Myocyte (in vitro differentiated cells): ENCODE measurements around the gene FAM124A. TPM values are rescaled to one million over a fixed set of nuclear protein-coding genes. Genes with fewer than 3 reads are reported as not detected.

Experiments
- DNase-seq: peaks from one replicate; pipeline ENCODE4 v3.0.0-alpha.2; 2012; ENCODE audit warnings: low read depth
- total RNA-seq: library from RNA; depleted of rRNA; stranded (reverse); fragments of >200 nt; gene quantifications from 2 replicates; pipeline ENCODE4 v1.2.3, GENCODE V29; 2014

FAM124A gene
- total RNA-seq, 1 donor from 2014 or later = 0.05 TPM

- no peak for DNase-seq
Measured at GRCh38 chr13:51218626-51219025, 3.6 kb upstream of the FAM124A start.

DNA sequence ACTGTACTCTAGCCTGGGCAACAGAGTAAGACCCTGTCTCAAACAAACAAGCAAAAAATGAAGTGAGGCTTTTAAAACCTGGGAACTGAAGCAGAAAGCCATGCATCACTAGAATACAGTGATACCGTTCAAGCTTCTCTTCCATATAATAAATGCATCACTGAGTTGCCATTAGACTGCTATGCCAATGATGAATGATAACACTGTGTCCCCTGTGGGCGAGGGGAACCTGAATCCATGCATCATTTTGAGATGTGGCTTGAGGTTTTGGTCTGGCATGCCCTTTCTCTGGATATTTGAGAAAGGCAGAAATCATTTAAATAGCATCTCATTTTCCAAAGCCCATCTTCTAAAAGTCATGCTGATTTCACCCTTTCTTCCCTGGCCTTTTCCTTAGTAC, 1.5 kb upstream of the FAM124A start:
- no peak for DNase-seq

DNA sequence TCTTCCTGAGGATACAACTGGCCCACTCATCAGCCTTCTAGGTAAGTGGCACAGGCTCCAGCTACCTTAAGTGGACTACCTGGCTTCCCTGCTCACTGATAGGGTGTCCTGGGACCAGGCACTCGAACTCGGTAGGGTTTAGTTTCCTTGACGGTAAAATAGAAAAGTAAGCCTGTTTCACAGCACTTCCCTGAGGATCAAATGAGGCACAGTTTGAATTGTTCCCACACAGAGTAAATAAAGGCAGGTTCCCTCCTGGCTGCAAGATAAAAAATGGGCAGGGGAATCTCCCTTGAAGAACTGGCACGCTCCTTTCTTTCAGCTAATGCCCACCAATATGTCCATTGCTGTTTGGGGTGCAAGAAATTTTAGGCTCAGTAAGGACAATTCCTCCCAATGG, 1.1 kb upstream of the FAM124A start:
- DNase-seq = no peak

DNA sequence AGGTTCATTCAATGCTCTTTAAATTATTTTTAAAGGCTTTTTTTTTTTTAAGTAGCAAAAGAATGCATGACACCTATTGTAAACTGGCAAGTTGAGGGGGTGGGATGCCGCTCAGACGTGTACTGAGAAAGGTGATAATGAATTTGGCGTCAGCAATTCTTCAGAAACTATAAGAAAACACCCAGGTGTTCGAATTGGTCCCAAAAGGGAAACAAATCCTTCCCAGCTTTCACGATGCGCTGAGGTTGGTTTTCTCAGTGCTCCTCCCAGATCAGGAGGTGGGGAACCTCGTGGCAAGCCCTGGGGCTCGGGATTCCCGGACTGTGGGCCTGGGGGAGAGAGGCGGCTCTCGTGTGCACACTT, 543 bp upstream of the FAM124A start:
- no peak for DNase-seq

- DNase-seq = no peak
Measured at GRCh38 chr13:51222686-51223559, 725 bp downstream of the FAM124A start.

DNA sequence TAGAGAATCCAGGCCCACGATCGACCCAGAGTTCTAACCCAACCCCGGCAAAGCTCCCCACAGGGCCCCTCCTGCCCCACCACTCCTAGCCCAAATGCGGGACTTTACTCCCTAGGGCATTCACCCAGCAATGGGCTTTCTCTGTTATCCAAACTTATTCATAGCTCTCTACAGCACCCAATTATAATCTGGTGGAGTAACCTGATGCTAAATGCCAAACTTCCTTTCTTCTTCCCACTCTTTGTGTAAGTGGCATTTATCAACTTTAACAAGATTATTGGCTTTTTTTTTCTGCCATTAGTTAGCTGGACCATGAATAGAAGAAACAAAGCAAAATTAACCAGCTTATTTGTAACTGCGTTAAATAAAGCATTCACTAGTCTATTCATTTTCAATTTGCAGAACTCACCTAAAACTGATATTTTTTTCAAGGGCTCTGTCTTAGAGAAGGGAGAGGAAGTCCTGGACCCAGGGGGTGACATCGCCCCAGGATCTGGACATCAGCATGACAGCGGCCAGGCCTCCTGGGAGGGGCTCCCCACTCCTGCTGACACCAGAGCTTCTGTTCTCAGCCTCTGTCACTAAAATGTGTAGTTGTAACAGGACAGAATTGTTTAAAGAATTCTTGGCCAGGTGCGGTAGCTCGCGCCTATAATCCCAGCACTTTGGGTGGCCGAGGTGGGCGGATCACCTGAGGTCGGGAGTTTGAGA, 1.5 kb downstream of the FAM124A start:
- no peak for DNase-seq

DNA sequence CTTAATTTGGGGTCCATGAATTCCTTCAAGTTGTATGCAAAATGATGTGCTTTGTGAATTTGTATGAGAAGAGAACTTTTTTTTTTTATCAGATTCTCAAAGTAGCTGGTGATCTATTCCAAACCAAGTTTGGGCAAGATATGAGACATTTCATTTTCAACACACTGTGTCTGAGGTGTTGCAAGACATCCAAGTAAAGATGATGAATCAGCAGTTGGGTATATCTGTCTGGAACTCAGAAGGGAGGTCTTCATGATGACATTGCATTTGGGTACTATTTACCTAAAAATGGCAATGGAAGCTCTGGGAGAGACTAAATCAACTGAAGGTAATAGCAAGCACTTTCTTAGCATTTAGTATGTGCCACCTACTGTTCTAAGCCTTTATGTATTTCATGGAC, 2.8 kb downstream of the FAM124A start:
- no peak for DNase-seq

- DNase-seq = no peak
Measured at GRCh38 chr13:51227404-51227803, 5.2 kb downstream of the FAM124A start.

DNA sequence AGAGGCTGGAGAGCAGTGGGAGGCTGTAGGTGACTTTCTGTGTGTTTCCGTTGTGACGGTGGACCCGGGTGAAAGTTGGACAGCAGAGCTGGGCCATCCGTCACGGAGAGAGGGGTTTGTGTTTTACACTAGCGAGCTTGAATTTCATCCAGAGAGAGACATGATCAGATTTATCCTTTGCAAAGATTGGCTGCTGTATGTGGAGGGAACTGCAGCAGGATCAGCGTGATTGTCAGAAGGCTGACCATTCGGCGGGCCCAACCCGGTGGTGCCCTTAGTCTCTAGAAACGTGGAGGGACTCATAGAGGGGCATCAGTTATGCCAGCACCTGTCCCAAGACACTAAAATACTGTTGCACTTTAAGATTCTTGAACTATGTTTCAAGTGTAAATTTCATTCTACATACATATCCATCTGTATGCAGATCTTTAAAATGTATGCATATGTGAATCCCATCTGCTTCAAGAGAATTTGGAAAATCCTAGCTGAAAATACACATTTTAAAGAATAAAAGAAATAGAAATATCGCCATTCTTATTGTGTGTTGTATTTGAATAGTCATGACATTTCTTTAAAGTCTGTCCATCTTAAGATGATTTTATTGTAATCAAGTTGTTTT, 7.0 kb downstream of the FAM124A start:
- DNase-seq = no peak

GRCh38 chr13:51229731-51230130, 7.5 kb downstream of the FAM124A start:
- no peak for DNase-seq

GRCh38 chr13:51230477-51231105, 8.4 kb downstream of the FAM124A start:
- peak; percentile 36 for DNase-seq

GRCh38 chr13:51231456-51231855, 9.3 kb downstream of the FAM124A start:
- no peak for DNase-seq

DNA sequence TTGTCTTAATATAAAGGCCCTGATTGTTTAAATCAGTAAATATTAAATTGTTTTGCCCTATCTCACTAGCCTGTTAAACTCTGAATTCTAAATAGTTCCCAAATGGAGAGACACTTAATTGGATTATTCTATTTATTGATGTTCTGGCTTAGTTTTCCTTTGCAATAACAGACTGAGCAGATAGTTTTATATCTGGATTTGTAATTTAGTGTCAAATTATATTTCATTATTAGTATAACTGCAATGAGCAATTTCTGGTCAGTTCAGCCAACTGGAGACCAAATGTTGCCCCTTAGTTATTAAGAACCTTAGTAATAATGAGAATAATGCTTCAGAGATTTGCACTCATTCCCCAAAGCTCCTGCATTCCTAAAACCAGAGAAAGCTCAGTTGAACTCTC, 10.1 kb downstream of the FAM124A start:
- no peak for DNase-seq

GRCh38 chr13:51233117-51233826, 11.1 kb downstream of the FAM124A start:
- no peak for DNase-seq

DNA sequence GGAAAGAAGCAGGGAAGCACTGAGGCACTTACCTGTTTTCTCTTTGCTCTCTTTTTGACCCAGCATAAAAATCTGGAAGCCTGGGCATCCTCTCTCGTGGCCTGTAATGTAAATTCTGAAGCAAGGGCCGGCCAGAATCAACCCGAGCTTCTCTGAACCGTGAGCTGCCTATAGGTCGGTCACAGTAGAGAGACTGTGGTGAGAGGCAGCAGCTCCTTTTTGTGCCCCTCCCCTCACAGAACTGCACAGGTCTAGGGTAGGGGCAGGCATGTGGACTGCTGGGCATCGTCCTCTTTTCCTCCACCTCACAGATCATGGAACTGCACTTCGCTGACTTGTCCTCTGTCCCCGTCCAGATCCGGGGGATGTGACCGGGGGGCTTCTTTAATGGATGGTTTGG, 12.5 kb downstream of the FAM124A start:
- no peak for DNase-seq

- DNase-seq = no peak
Measured at GRCh38 chr13:51235186-51235585, 13.0 kb downstream of the FAM124A start.

DNA sequence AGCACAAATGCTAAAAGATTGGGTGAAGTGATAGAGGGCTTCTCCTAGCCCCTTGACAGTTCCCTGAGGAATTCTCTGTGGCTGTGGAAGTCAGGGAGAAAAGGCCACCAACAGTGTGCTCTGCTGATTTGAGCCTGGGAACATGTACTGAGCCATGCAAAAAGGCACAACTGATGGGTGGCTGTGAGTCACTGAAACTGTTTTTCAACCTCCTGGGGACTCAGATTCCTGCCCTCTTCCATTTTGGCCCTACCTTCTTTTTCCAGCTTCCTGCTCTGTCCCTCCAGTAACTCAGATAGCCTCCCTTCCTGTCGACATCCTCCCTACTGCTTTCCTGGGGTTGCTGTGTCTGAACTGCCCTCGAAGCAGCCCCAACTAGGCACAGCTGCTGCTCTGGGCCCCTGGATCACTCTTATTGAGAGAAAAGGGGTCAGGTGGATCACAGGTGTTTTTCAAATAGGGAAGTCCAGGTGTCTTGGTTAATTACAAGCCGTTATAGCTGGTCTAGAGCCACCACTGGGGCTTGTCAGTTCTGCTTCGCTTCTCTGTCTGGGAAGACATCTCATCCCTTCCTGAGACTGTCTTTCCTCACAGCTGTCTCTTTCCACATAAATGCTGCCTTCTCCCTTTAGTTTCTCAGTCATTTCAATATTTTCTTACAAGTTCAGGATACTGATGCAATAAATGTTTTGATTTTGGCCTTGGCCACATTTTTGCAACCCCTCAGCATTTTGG, 13.7 kb downstream of the FAM124A start:
- no peak for DNase-seq

- DNase-seq = no peak
Measured at GRCh38 chr13:51236491-51236792, 14.2 kb downstream of the FAM124A start.

DNA sequence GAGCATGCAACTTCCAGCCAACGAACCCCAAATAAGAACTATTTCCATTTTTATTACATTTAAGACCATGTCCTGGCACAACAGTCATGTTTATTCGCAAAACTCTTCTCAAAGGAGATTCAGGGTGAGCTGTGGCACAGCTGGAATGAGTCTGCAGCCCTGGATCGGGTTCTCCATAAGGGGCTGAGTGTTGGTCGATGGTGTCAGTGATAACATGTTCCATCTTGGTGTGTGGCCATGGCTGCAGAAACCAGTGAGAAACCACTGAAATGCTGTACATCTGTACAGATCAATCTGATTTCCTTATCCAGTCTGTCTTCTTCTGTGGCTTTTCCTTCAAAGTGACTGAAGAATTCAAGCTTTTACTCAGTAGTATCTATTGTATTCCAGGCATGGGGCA, 15.2 kb downstream of the FAM124A start:
- DNase-seq = peak; percentile 68

GRCh38 chr13:51237887-51238286, 15.7 kb downstream of the FAM124A start:
- DNase-seq = peak; percentile 83

DNA sequence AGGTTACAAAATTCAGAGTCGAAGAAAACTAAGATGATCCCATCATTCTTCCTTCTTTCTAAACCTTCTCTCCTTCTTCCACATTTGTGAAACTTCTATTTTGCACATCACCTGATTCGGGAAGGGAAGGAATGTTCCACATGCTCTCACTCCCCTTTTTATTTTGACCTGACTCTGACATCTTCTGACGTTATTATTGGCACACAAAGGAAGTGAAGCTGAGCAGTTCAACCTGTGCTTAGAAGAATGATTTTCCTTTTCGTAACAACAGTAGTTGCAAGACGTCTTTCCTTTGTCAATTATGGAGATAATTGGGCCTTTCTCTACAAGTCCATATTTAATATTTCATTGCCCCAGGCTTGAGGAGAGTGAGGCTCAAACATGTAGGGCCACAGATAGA, 18.0 kb downstream of the FAM124A start:
- no peak for DNase-seq
